Spleen (tissue), 11 donors: ENCODE data around the gene PTTG1IP. TPM values are rescaled to one million over a fixed set of nuclear protein-coding genes. Genes with fewer than 3 reads are reported as not detected.

Experiments used
- DNase-seq: peaks from one replicate; pipeline ENCODE4 v3.0.0-alpha.2; 2020
- H3K27ac ChIP-seq, 8 donors: fragments of 200-600 bp; sonication (generic) in 7 of 8; 1 replicate in 4 of 8; 2 replicates in 4 of 8; pipeline versions ENCODE4 v1.5.0 to v1.8.0; 2016 to 2021; ENCODE audit warnings: inconsistent platforms in 4 of 8, mild to moderate bottlenecking in 4 of 8, moderate library complexity in 1 of 8
- H3K27me3 ChIP-seq, 7 donors: fragments of 200-600 bp; sonication (generic) in 6 of 7; replicated peaks in 1 of 7; 1 replicate in 4 of 7; 2 replicates in 3 of 7; pipeline versions ENCODE4 v1.5.0 to v1.8.0; 2016 to 2021; ENCODE audit warnings: inconsistent platforms in 3 of 7, mild to moderate bottlenecking in 1 of 7
- H3K36me3 ChIP-seq, 6 donors: fragments of 200-600 bp; sonication (generic) in 5 of 6; 1 replicate in 4 of 6; 2 replicates in 2 of 6; pipeline versions ENCODE4 v1.5.0 to v1.8.0; 2016 to 2021; ENCODE audit warnings: inconsistent platforms in 2 of 6
- H3K4me1 ChIP-seq, 6 donors: fragments of 200-600 bp; sonication (generic) in 5 of 6; 1 replicate in 3 of 6; 2 replicates in 3 of 6; pipeline versions ENCODE4 v1.5.0 to v1.8.0; 2016 to 2021; ENCODE audit warnings: inconsistent platforms in 3 of 6
- H3K4me3 ChIP-seq, 8 donors: fragments of 200-600 bp; sonication (generic) in 7 of 8; 1 replicate in 4 of 8; 2 replicates in 4 of 8; pipeline versions ENCODE4 v1.5.0 to v1.8.0; 2016 to 2021; ENCODE audit warnings: inconsistent platforms in 4 of 8, mild to moderate bottlenecking in 4 of 8, moderate library complexity in 2 of 8
- H3K9me3 ChIP-seq, 8 donors: fragments of 200-600 bp; sonication (generic) in 7 of 8; 1 replicate in 4 of 8; 2 replicates in 4 of 8; pipeline versions ENCODE4 v1.5.0 to v1.8.0; 2016 to 2021; ENCODE audit warnings: inconsistent platforms in 4 of 8
- POLR2A ChIP-seq, 3 donors: fragments of 450-650 bp; IDR thresholded peaks; one replicate each; pipeline ENCODE4 v1.5.1; 2017; ENCODE audit warnings: antibody characterized with exemption in 3 of 3, mild to moderate bottlenecking in 1 of 3
- POLR2AphosphoS5 ChIP-seq, 3 donors: sonication (generic); formaldehyde crosslinking; IDR thresholded peaks; one replicate each; pipeline ENCODE4 v1.5.1; 2017; ENCODE audit warnings: antibody characterized with exemption in 3 of 3
- WGBS, 5 donors: extraction: QIAGEN DNeasy Blood & Tissue Kit in 3 of 5; methylation state at CpG; one replicate each; pipeline versions ENCODE4 v1.1.5 to v1.1.7; 2013 to 2018; 5-methylcytosine and 5-hydroxymethylcytosine counted together
- intact Hi-C: fragments of 100-400 bp; cut with DNase I; formaldehyde crosslinking; loops from one replicate; pipeline ENCODE4 v1.15.0; 2023; ENCODE audit warnings: low total_unique reads
- polyA plus RNA-seq, 3 donors: library from polyadenylated mRNA; stranded (reverse); fragments of 200-250 nt; gene quantifications; one replicate each; pipeline ENCODE4 v1.2.1, GENCODE V29; 2013
- total RNA-seq, 7 donors: library from RNA; depleted of rRNA in 3 of 7; stranded (reverse); fragments of >200 nt in 3 of 7; fragmentation: NEBNext Ultra II Directional in 4 of 7; extraction: Animal tissue kit (Norgen Biotek cat#: 25700) in 4 of 7; gene quantifications; one replicate each; pipeline versions ENCODE4 v1.1.0 to v1.2.1, GENCODE V29; 2016 to 2021
- TF ChIP-seq, protein P1 (sequence below), 11 experiments: fragments of 200-600 bp in 7 of 11; fragments of 450-650 bp in 4 of 11; sonication (generic) in 4 of 11; IDR thresholded peaks in 8 of 11; conservative IDR thresholded peaks in 3 of 11; 1 replicate in 7 of 11; 2 replicates in 4 of 11; pipeline versions ENCODE4 v1.4.0 to v1.8.0; 2016 to 2021; ENCODE audit warnings: antibody characterized with exemption in 11 of 11, inconsistent platforms in 4 of 11, mild to moderate bottlenecking in 1 of 11
- donor health status: healthy with polysubstance abuse.
- donor health status: DM: no; HTN: no; CAD: no; lungs with moderate emphysema.
- donor health status: DM: no; HTN: no; CAD: no.
- donor health status: Bipolar disorder and iron deficiency.
- donor health status: healthy.
- donor health status: DM: no; HTN: no; CAD: no.
- donor health status: DM: yes; HTN: yes; CAD: no.

The PTTG1IP gene
- total and polyA plus RNA-seq, 10 donors, result 57.6 to 189 (median 135) TPM

DNA sequence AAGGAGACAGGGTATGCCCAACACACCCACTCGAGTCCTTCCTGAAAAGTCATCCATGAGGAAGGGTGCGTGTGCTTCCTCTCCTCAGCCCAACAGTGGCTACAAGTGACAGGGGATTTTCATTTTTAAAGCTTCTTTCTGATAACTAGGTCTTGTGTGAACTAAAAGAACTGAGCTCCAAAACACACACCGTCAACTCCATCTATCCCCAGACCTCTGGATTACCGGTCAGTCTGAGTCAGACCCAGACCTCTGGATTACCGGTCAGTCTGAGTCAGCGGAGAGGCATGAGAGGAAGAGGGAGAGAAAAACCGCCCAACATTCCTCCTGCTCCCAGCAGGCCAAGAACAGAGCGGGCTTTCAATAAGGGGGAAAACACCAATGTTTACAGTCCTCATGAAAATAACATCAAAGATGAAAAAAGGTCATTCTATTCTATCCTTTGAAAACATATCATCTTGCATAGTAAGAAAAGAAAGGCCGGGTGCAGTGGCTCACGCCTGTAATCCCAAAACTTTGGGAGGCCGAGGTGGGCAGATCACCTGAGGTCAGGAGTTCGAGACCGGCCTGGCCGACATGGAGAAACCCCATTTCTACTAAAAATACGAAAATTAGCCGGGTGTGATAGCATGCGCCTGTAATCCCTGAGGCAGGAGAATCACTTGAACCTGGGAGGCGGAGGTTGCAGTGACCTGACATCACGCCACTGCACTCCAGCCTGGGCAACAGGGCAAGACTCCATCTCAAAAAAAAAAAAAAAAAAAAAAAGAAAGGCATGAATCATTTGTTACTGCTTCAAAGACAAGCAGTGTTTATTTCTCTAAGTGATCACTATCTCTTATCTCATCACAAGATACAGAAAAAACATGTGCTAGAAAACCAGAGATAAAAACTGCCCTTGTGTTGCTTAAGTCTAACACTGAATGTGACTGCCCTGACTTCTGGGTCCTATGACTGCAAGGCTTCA is 3.4 kb downstream of the PTTG1IP start:
- Histone ChIP-seq H3K4me1 (peaks cover 67 to 90% (median 80%) of the 10 kb centered on the region in 6 donors), H3K27me3 (no peaks in the 10 kb centered on the region), H3K36me3 (peaks cover 0 to 16% (median 4%) of the 10 kb centered on the region in 6 donors), H3K9me3 (no peaks in the 10 kb centered on the region), H3K4me3 (no peak overlapping the region), H3K27ac (peak overlapping the region in 7 of 8 donors; percentile 36 to 100 (median 97))
- TF ChIP-seq POLR2A (IDR thresholded peaks at IDR 0.05) (no peak), POLR2AphosphoS5 (IDR thresholded peaks at IDR 0.05) (peak in 1 of 3 donors; percentile 54)
- TF ChIP-seq, protein P1, sequence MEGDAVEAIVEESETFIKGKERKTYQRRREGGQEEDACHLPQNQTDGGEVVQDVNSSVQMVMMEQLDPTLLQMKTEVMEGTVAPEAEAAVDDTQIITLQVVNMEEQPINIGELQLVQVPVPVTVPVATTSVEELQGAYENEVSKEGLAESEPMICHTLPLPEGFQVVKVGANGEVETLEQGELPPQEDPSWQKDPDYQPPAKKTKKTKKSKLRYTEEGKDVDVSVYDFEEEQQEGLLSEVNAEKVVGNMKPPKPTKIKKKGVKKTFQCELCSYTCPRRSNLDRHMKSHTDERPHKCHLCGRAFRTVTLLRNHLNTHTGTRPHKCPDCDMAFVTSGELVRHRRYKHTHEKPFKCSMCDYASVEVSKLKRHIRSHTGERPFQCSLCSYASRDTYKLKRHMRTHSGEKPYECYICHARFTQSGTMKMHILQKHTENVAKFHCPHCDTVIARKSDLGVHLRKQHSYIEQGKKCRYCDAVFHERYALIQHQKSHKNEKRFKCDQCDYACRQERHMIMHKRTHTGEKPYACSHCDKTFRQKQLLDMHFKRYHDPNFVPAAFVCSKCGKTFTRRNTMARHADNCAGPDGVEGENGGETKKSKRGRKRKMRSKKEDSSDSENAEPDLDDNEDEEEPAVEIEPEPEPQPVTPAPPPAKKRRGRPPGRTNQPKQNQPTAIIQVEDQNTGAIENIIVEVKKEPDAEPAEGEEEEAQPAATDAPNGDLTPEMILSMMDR (IDR thresholded peaks at IDR 0.05 in 8 of 11, conservative IDR thresholded peaks at IDR 0.05 in 3 of 11), result no peak
- intact Hi-C loops, result loop anchor here (5.0 kb wide), 1 partner anchor 53 kb away; the partner anchor contains the start of gene SUMO3
- no peak for DNase-seq
- WGBS, 5 donors, result 65 to 80% (median 73%) methylated on average over 19 of the region's 19 CpGs

DNA sequence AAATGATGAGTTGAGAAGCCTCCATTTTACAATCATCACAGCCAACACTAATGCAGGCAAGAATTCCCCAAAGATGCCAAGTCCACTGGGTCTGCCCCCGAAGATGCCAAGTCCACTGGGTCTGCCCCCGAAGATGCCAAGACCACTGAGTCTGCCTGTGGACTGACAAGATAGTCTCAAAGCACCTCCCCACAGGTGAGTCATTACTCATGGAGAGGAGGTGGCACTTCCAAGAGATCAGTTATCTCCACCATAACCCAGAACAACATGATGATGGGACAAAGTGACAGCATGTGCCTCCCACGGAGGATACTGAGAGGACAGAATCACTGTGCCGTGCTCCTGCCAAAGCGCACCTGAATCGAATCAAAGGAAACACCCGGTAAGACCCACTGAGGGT is 4.8 kb downstream of the PTTG1IP start:
- WGBS, 5 donors, result 75 to 89% (median 87%) methylated on average over 7 of the region's 7 CpGs
- H3K36me3 ChIP-seq, result peaks cover 0 to 29% (median 17%) of the 10 kb centered on the region in 6 donors
- no peaks in the 10 kb centered on the region for H3K9me3 ChIP-seq
- peak overlapping the region in 5 of 8 donors; percentile 36 to 99 (median 97) for H3K27ac ChIP-seq
- no peak for DNase-seq
- peaks cover 68 to 91% (median 80%) of the 10 kb centered on the region in 6 donors for H3K4me1 ChIP-seq
- no peak overlapping the region for H3K4me3 ChIP-seq
- TF ChIP-seq, protein P1 (IDR thresholded peaks at IDR 0.05 in 8 of 11, conservative IDR thresholded peaks at IDR 0.05 in 3 of 11), result no peak
- TF ChIP-seq POLR2A (IDR thresholded peaks at IDR 0.05), result no peak
- no peak for TF ChIP-seq POLR2AphosphoS5 (IDR thresholded peaks at IDR 0.05)
- no peaks in the 10 kb centered on the region for H3K27me3 ChIP-seq
- intact Hi-C loops, result no loop called here

DNA sequence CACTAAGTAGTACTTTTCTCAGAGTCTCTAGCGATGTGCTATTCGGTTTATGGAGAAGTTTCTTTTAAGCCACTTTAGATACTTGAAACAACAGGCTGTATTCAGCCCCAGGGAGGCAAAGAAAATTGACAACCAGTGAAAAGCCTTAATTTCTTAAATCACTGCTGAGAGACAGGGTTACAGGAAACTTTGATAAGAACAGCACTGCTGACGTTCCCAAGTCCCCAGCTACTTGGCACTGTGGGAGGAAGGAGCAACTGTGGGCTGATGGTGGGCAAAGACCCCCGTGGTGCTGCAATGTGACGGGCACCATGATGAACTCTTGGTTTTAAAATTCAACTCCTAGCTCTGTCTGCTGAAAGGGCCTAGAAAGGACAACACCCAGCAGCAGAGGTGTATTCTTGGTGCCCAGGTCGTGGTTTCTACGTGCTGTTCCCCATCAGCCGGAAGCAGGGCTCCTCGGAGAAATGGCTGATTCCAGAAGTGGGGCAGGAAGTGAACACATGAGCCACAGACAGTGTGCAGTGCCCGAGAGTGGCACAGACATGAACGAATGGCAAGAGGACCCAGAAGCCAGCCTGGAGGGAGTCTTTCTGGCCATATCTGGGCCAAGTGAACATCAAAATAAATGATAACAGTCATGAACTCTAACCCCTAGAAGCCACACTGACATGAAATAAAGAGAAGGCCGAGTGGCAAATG is 5.3 kb downstream of the PTTG1IP start:
- no peaks in the 10 kb centered on the region for H3K9me3 ChIP-seq
- peaks cover 68 to 96% (median 81%) of the 10 kb centered on the region in 6 donors for H3K4me1 ChIP-seq
- no peak for DNase-seq
- no peak overlapping the region for H3K4me3 ChIP-seq
- peak overlapping the region in 6 of 8 donors; percentile 22 to 99 (median 97) for H3K27ac ChIP-seq
- intact Hi-C loops, result no loop called here
- TF ChIP-seq, protein P1 (IDR thresholded peaks at IDR 0.05 in 8 of 11, conservative IDR thresholded peaks at IDR 0.05 in 3 of 11), result no peak
- peak in 1 of 3 donors; percentile 25 for TF ChIP-seq POLR2AphosphoS5 (IDR thresholded peaks at IDR 0.05)
- H3K36me3 ChIP-seq, result peaks cover 0 to 35% (median 23%) of the 10 kb centered on the region in 6 donors
- no peaks in the 10 kb centered on the region for H3K27me3 ChIP-seq
- 39 to 47% (median 43%) methylated on average over 12 of the region's 12 CpGs for WGBS, 5 donors
